ENCODE results near the gene PDE4B.

The PDE4B gene

GRCh38 chr1:66374561-66375111 lies 581.9 kb downstream of the PDE4B start:
- peak; percentile 40 to 47 for DNase-seq

GRCh38 chr1:66375125-66375524 lies 582.4 kb downstream of the PDE4B start:
- no peak for DNase-seq

- peak in 1 of 2 experiments; percentile 59 for DNase-seq
These were observed 587.9 kb downstream of the PDE4B start for GRCh38 chr1:66380452-66381212.

GRCh38 chr1:66381621-66382275 lies 589.1 kb downstream of the PDE4B start:
- DNase-seq: no peak

- no peak for DNase-seq
These were observed 590.5 kb downstream of the PDE4B start for GRCh38 chr1:66383168-66383567.

- DNase-seq: no peak
These were observed 590.9 kb downstream of the PDE4B start for GRCh38 chr1:66383611-66384010.

GRCh38 chr1:66384258-66384921 lies 591.7 kb downstream of the PDE4B start:
- DNase-seq: no peak

- no peak for DNase-seq
These were observed 594.0 kb downstream of the PDE4B start for GRCh38 chr1:66386712-66387111.

GRCh38 chr1:66388913-66389312 lies 596.2 kb downstream of the PDE4B start:
- DNase-seq: no peak

GRCh38 chr1:66393586-66394287 lies 601.0 kb downstream of the PDE4B start:
- no peak for DNase-seq

GRCh38 chr1:66394603-66395002 lies 601.9 kb downstream of the PDE4B start:
- no peak for DNase-seq

- no peak for DNase-seq
These were observed 602.7 kb downstream of the PDE4B start for GRCh38 chr1:66395202-66396061.

- no peak for DNase-seq
These were observed 603.7 kb downstream of the PDE4B start for GRCh38 chr1:66396212-66396890.

GRCh38 chr1:66397192-66397591 lies 604.5 kb downstream of the PDE4B start:
- no peak for DNase-seq

- DNase-seq: no peak
These were observed 607.3 kb downstream of the PDE4B start for GRCh38 chr1:66399888-66400529.

GRCh38 chr1:66400660-66401059 lies 608.0 kb downstream of the PDE4B start:
- DNase-seq: no peak

- no peak for DNase-seq
These were observed 608.5 kb downstream of the PDE4B start for GRCh38 chr1:66401244-66401643.

- no peak for DNase-seq
These were observed 609.5 kb downstream of the PDE4B start for GRCh38 chr1:66402194-66402593.

- no peak for DNase-seq
These were observed 610.5 kb downstream of the PDE4B start for GRCh38 chr1:66403007-66403731.

- no peak for DNase-seq
These were observed 612.4 kb downstream of the PDE4B start for GRCh38 chr1:66405061-66405460.
